GM08714 (cell line): ENCODE results near the gene STK38.

Experiments
- H3K4me3 ChIP-seq: fragments of 200-500 bp; sonication (Bioruptor generic); 2 replicates; pipeline ENCODE4 v1.5.1; 2014; ENCODE audit warnings: mild to moderate bottlenecking, low read length, inconsistent platforms
- ZNF274 ChIP-seq: IDR thresholded peaks from 2 replicates; pipeline ENCODE4 v1.6.1; 2012; ENCODE audit warnings: mild to moderate bottlenecking, low read depth, low read length

The STK38 gene

DNA sequence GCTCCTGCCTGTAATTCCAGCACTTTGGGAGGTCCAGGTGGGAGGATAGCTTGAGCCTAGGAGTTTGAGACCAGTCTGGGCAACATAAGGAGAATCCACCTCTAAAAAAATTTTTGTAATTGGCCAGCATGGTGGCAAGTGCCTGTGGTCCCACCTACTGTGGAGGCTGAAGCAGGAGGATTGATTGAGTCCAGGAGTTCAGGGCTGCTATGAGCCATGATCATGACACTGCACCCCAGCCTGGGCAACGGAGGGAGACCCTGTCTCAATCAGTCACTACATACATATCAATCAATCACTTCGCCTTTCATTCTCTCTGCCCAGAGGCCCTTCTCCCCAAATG, 1.1 kb upstream of the STK38 start:
- no peak for TF ChIP-seq ZNF274
- no peak overlapping the region; the same call in 1 of the 2 replicates for H3K4me3 ChIP-seq

DNA sequence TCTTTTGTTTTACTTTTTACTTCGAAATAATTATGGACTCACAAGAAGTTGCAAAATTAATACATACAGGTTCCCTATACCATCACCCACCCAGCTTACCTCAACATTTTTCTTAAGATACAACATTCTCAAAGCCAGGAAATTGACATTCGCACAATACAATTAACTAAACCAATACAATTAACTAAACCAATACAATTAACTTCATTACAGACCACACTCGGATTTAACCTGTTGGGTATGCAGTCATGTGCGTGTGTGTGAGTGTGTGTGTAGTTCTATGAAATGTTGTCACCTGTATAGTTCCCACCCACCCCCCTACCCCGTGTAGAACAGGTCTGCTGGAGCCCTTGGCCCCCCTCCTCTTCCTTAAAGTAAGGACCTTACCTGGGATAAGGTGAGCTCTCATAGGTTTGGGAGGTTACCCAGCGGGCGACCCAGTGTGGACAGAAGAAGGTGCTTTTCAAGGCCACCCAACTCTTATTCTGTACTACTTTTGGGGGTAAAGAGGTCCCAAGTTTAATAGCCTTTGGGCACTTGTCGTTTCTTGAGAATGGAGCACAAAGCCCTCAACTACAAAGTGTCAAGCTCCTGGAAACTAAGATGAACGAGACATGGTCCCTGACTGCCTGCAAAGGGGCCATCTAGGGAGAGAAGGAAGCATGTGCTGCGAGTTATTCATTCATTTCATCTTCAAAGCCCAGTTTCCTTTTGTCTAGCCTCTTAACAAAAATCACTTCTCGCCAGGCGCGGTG, 544 bp upstream of the STK38 start:
- no peak overlapping the region; the same call in 1 of the 2 replicates for H3K4me3 ChIP-seq
- no peak for TF ChIP-seq ZNF274

DNA sequence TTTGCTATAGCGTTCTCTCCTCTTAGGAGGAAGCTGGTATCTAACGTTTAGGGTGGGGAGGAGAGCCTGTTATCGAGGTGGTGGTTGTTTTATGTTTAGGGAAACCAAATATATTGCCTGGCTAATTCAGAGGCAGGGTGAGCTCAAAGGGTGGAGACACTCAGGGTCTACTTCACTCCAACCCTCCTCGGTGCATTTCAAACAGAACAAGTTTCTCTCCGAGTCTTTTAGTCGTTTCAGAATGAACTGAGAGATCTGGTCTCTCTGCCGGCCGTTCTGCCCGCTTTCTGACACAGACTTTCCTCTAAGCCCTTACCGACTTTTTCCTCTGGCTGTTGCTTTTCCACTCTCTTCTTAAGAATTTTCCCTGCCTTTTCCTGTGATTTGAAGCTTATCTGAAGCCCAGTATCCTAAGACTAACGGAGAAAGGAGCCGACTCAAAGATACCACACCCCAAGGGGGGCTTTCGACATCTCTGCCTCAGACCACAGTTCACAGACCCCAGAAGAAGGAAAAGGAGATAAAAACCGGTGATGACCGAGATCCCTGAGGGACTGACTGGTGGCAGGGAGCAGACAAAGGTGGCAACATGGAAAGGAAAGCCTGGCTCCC, 865 bp downstream of the STK38 start:
- peak overlapping the region; percentile 97 for H3K4me3 ChIP-seq
- no peak for TF ChIP-seq ZNF274

DNA sequence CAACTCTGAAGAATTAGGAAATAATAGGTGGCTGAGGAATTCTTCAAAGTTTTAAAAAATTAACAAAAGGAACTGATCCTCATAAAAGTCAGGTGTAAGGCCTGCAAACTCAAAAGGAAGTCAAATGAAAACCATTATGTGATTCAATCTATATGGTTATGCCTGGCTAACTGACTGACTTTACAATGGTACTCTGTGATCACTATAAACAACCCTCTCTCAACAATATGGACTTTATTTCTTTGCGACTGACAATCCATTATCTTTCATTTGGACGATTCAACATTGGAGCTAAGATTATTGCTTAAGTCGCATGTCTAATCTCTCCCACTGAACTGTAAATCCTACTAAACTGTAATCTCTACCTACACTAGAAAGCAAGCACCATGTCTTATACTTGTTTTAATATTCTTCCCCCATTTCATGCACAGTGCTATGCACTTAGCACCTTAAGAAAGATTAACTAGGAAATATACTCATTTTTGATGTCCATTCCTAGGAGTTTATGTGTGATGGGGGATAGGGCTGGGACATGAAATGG, 1.4 kb downstream of the STK38 start:
- TF ChIP-seq ZNF274: no peak

DNA sequence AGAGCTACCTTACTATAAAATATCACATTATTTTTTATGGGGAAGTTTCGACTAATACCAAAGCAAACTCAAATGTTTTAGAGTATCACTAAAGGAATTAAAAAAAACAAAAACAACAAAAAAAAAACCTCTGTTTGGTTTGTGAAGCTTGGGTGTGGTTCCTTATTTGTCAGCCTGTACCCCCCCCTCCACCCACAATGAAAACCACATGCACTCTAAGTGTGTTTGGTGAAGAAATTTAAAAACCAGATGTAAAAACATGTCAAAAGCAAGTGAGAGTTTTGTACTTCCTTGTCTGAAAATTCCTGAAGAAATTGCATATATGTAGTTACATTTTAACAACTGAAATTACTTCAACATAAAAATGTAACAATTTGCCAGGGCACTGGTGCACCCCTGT, 3.1 kb downstream of the STK38 start:
- TF ChIP-seq ZNF274: no peak
- H3K4me3 ChIP-seq: no peak overlapping the region; the same call in 1 of the 2 replicates

More for the DNA sequence above, 1.4 kb downstream of the STK38 start:
- peak overlapping the region; percentile 97 for H3K4me3 ChIP-seq

DNA sequence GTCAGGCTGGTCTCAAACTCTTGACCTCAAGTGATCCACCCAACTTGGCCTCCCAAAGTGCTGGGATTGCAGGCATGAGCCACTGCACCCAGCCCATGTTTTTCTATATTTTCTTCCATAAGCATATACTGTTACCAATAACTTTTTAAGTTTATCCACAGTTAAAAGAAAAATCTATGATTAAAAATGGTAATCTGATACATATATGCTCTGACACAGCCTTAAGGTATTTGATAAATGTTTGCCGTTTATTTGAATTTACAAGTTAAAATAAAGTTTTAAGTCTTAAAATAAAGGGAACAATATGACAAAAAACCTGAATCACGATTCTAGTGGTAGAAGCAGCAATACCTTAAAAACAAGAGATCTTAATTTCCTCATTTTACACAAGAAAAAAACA, 5.2 kb downstream of the STK38 start:
- TF ChIP-seq ZNF274: no peak

DNA sequence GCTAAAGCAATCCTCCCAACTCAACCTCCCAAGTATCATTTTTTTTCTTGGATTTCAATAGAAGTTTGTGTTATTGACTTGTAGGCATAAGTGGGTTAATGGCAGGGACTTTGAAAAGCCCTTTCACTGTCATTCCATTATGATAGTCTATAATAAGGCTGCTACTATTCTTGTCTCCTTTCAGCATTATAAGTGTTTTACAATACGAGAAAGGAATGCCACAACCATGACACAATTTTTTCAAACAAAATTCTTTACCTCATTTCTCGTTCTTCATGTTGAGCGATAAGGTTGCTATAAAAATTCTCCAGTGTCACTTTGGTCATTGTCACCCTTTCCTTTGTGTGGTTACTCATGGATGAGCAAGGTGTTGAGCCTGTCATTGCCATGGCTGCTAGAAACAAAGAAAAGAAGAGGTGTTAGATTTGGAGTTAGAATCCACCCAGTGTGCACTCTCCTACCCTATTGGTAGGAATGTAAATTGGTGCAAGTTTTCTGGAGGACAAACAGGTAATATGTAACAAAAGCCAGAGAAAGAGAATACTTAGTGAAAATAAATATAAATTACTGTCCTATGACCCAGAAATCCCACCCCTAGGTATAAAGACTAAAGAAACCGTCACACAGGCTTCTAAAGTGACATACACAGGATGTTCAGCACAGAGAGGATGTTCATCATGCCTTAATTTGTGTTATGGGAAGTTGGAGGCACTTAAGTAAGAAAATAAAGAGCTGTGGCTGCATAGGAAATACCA, 7.3 kb downstream of the STK38 start:
- H3K4me3 ChIP-seq: no peak overlapping the region
- TF ChIP-seq ZNF274: no peak

More for the DNA sequence above, 5.2 kb downstream of the STK38 start:
- no peak overlapping the region for H3K4me3 ChIP-seq

DNA sequence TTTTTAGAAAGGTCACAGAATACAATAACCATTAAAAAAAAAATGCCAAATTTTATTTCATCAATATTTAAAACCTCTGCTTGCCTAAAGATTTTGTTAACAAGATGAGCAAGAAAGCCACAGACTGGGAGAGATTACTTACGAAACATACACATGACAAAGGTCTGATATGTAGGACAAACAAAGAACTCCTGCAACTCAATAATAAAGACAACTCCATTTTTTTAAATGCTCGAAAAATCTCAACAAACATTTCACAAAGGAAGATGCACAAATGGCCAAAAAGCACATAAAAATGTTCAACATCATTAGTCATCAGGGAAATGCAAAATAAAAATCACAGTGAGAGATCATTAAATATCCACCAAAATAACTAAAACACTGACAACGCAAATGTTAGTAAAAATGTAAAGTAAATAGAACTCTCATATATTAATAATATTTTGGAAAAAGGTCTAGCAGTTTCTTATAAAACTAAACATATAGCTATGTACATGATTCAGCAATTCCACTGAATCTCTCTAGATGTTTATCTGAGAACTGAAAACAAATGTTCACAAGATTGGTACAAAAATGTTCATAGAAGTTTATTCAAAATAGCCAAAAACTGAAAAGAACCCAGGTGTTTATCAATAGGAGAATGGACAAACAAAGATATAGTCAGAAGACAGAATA, 10.3 kb downstream of the STK38 start:
- TF ChIP-seq ZNF274: no peak
- H3K4me3 ChIP-seq: no peak overlapping the region

DNA sequence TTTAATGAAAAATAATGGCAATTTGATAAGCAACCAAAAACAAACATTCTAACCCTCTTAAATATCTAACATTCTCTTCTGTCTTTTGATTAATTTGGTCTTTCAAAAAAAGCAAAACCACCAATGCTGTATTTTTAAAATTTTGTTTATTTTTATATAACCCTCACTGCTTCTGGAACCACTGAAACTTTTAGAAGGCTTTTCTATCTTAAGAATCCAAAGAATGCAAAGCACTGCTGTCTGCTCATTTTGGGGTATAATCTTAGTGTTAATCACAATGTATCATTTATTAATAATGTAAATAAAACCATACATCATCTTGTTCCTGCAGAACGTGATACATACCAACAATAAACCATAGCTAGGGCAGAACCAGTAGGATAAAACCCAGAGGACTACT, 14.0 kb downstream of the STK38 start:
- no peak overlapping the region for H3K4me3 ChIP-seq
- no peak for TF ChIP-seq ZNF274

DNA sequence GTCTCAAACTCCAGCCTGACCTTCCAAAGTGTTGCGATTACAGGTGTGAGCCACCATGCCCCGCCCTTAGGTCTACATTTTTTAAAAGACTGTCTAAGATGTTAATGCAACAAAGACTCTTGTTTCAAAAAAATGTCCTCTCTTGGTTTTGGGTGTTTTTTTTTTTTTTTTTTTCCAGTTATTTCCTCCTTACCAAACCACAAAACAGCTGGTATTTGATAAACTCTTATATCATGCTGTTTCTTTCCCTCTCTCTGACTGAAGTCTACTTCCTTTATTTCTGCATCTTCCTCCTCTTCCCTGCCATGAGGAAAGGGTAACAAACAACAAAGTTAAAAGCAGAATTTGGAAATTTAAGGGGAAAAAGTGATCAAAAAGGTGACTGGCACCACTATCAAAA, 21.2 kb downstream of the STK38 start:
- H3K4me3 ChIP-seq: no peak overlapping the region
- no peak for TF ChIP-seq ZNF274

DNA sequence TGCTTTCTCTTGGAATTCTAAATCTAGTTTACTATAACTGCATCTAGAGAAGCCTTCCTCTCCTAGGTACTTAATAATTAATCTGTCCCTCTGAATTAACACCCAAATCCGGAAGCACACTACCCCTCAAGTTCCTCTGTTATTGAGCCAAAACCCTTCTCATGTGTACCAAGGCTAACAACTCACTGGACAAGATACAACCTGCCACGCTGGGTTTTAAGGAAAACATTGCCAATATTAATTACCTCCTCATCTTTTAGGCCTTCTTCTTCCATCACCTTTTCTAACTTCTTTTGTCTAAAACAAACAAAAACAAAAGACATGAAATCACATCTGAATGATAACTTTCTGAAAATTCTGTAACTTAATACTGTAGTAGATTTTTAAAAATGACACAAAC, 21.9 kb downstream of the STK38 start:
- H3K4me3 ChIP-seq: no peak overlapping the region
- no peak for TF ChIP-seq ZNF274

DNA sequence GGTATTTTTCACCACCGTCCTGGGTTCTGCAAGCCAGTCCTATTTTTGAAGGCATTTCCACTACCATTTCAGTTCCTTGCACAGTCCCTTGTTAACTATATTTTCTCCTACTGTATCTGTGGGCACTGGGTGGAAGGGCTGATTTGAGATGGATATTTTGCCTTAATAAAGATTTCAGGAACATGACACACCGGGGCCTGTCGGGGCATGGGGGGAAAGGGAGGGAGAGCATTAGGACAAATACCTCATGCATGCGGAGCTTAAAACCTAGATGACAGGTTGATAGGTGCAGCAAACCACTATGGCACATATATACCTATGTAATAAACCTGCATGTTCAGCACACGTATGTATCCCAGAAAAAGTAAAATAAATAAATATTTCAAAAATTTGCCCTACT, 22.4 kb downstream of the STK38 start:
- TF ChIP-seq ZNF274: no peak
- H3K4me3 ChIP-seq: no peak overlapping the region

DNA sequence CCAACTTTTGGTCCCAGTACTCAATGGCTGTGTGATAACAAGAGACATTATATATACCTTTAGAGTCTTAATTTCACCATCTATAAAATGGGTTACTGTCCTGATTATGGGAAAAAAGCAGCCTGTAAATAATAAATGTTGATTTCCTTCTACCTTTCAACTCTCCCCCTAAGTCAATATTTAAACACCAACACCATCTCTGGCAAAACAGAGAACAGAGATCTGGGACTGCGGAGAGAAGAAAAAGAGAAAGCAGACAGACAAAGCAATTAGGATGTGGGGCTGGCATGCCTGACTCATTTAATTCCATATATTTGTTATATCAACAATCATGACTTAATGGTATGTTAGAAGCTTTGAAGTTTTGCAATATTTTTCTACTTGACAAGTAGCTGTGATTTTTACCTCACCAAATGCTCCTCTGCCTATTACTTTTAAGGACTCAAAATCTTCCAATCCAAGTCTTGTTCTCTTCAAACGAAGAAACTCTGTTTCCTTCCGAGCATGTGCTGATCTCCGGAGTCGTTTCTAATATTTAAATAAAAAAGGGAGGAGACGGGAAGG, 23.3 kb downstream of the STK38 start:
- TF ChIP-seq ZNF274: no peak
- no peak overlapping the region for H3K4me3 ChIP-seq

DNA sequence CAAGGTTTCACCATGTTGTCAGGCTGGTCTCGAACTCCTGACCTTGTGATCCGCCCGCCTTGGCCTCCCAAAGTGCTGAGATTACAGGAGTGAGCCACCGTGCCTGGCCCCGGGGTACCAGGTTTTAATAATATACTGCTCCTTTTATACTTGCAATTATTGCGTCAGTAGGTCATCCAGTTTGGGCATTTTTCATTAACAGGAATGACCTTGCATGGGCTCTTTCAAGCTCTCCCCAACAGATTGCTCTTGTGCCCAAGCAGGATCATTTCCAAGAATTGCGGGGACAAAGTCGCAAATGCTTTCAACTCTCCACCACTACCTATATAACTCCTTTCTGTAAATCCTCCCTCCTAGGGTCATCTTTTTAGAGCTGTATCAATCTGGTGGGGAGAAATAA, 23.8 kb downstream of the STK38 start:
- no peak for TF ChIP-seq ZNF274
- H3K4me3 ChIP-seq: no peak overlapping the region
